Colonic mucosa (tissue), 4 donors: ENCODE data around the gene ADGRG1. TPM values are rescaled to one million over a fixed set of nuclear protein-coding genes. Genes with fewer than 3 reads are reported as not detected.

ENCODE experiments used
- DNase-seq: peaks from one replicate; pipeline ENCODE4 v3.0.0-alpha.2; 2020
- H3K27ac ChIP-seq: fragments of 200-600 bp; one replicate; pipeline ENCODE4 v1.8.0; 2021
- H3K27me3 ChIP-seq: fragments of 200-600 bp; one replicate; pipeline ENCODE4 v1.8.0; 2021
- H3K36me3 ChIP-seq: fragments of 200-600 bp; one replicate; pipeline ENCODE4 v1.8.0; 2021
- H3K4me1 ChIP-seq: fragments of 200-600 bp; one replicate; pipeline ENCODE4 v1.8.0; 2021; ENCODE audit warnings: mild to moderate bottlenecking
- H3K4me3 ChIP-seq: fragments of 200-600 bp; one replicate; pipeline ENCODE4 v1.8.0; 2021
- H3K9ac ChIP-seq, 2 donors: one replicate each; pipeline ENCODE4 v1.7.0; 2013; ENCODE audit warnings: control low read depth in 2 of 2, low read depth in 2 of 2, low read length in 2 of 2
- H3K9me3 ChIP-seq: fragments of 200-600 bp; one replicate; pipeline ENCODE4 v1.8.0; 2021
- intact Hi-C: fragments of 100-400 bp; cut with DNase I; formaldehyde crosslinking; loops from one replicate; pipeline ENCODE4 v1.14.1; 2022
- total RNA-seq, 2 donors: library from RNA; stranded (reverse); fragmentation: NEBNext Ultra II Directional in 1 of 2; extraction: Animal tissue kit (Norgen Biotek cat#: 25700) in 1 of 2; gene quantifications; one replicate each; pipeline ENCODE4 v1.2.1, GENCODE V29; 2021
- TF ChIP-seq, protein P1 (sequence below): fragments of 200-600 bp; IDR thresholded peaks from one replicate; pipeline ENCODE4 v1.8.0; 2022; ENCODE audit warnings: antibody characterized with exemption, mild to moderate bottlenecking
- donor health status: healthy.
- donor health status: DM: no; HTN: no; CAD: no.
- donor health status: DM: no; HTN: no; CAD: no.

Gene ADGRG1
- total RNA-seq, 2 donors from 2014 or later: 68.9 to 126 TPM

DNA sequence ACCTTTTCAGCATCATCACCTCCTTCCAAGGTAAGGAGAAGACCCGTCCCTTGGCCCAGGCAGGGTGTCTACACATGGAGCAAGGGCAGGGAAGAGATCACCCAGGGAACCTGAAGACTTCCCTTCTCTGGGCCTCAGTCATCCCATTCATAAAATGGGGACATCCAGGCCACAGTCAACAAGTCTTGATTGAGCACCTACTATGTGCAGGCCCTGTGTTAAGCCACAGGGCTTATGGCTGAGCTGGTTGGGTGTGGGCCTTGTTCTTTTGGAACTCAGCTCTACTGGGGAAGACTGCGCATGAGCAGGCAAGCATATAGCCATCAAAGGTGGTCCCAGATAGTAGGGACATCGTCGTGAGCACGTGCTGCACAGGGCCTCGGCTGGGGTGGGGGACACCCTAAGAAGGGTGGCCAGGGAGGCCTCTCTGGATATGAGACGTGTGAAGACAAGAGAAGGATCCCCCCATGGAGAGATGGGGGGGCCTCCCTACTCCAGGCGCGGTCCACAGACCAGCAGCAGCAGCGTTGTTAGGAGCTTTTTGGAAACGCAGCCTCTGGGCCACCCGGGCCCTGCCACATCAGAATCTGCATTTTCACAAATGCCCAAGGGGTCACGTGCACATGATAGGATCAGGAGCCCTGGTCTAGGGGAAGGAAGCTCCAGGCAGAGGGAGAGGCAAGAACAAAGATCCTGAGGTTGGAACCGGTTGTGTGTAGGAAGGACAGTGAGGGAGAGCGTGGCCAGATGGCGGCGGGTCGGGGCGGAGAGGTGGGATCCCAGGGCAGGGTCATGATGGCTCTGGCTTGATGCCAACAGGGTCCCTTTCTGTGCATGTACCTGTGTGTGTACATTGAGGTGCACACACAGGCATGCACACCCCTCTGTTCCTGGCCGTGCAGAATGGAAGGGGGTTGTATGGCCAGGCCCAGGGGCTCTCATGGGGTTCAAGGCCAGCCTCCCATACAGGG is 33.8 kb downstream of the ADGRG1 start:
- DNase-seq: no peak
- Histone ChIP-seq H3K9me3 (no peaks in the 10 kb centered on the region), H3K27me3 (no peaks in the 10 kb centered on the region), H3K27ac (no peak overlapping the region), H3K4me1 (no peaks in the 10 kb centered on the region), H3K9ac (no peak overlapping the region), H3K36me3 (no peaks in the 10 kb centered on the region), H3K4me3 (no peak overlapping the region)
- intact Hi-C loops: no loop called here
- TF ChIP-seq, protein P1, sequence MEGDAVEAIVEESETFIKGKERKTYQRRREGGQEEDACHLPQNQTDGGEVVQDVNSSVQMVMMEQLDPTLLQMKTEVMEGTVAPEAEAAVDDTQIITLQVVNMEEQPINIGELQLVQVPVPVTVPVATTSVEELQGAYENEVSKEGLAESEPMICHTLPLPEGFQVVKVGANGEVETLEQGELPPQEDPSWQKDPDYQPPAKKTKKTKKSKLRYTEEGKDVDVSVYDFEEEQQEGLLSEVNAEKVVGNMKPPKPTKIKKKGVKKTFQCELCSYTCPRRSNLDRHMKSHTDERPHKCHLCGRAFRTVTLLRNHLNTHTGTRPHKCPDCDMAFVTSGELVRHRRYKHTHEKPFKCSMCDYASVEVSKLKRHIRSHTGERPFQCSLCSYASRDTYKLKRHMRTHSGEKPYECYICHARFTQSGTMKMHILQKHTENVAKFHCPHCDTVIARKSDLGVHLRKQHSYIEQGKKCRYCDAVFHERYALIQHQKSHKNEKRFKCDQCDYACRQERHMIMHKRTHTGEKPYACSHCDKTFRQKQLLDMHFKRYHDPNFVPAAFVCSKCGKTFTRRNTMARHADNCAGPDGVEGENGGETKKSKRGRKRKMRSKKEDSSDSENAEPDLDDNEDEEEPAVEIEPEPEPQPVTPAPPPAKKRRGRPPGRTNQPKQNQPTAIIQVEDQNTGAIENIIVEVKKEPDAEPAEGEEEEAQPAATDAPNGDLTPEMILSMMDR: no peak

DNA sequence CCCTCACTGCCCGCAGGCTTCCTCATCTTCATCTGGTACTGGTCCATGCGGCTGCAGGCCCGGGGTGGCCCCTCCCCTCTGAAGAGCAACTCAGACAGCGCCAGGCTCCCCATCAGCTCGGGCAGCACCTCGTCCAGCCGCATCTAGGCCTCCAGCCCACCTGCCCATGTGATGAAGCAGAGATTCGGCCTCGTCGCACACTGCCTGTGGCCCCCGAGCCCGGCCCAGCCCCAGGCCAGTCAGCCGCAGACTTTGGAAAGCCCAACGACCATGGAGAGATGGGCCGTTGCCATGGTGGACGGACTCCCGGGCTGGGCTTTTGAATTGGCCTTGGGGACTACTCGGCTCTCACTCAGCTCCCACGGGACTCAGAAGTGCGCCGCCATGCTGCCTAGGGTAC is 35.0 kb downstream of the ADGRG1 start:
- H3K27me3 ChIP-seq: no peaks in the 10 kb centered on the region
- intact Hi-C loops: no loop called here
- TF ChIP-seq, protein P1: no peak
- DNase-seq: no peak
- no peak overlapping the region for H3K4me3 ChIP-seq
- no peaks in the 10 kb centered on the region for H3K4me1 ChIP-seq
- no peaks in the 10 kb centered on the region for H3K9me3 ChIP-seq
- no peak overlapping the region for H3K27ac ChIP-seq
- no peak overlapping the region for H3K9ac ChIP-seq
- H3K36me3 ChIP-seq: no peaks in the 10 kb centered on the region

DNA sequence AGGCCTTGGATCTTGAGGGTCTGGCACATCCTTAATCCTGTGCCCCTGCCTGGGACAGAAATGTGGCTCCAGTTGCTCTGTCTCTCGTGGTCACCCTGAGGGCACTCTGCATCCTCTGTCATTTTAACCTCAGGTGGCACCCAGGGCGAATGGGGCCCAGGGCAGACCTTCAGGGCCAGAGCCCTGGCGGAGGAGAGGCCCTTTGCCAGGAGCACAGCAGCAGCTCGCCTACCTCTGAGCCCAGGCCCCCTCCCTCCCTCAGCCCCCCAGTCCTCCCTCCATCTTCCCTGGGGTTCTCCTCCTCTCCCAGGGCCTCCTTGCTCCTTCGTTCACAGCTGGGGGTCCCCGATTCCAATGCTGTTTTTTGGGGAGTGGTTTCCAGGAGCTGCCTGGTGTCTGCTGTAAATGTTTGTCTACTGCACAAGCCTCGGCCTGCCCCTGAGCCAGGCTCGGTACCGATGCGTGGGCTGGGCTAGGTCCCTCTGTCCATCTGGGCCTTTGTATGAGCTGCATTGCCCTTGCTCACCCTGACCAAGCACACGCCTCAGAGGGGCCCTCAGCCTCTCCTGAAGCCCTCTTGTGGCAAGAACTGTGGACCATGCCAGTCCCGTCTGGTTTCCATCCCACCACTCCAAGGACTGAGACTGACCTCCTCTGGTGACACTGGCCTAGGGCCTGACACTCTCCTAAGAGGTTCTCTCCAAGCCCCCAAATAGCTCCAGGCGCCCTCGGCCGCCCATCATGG is 35.7 kb downstream of the ADGRG1 start:
- no peak for DNase-seq
- Histone ChIP-seq H3K9me3 (no peaks in the 10 kb centered on the region), H3K4me3 (no peak overlapping the region), H3K4me1 (no peaks in the 10 kb centered on the region), H3K27me3 (no peaks in the 10 kb centered on the region), H3K36me3 (no peaks in the 10 kb centered on the region), H3K9ac (no peak overlapping the region), H3K27ac (no peak overlapping the region)
- intact Hi-C loops: no loop called here
- TF ChIP-seq, protein P1: no peak

DNA sequence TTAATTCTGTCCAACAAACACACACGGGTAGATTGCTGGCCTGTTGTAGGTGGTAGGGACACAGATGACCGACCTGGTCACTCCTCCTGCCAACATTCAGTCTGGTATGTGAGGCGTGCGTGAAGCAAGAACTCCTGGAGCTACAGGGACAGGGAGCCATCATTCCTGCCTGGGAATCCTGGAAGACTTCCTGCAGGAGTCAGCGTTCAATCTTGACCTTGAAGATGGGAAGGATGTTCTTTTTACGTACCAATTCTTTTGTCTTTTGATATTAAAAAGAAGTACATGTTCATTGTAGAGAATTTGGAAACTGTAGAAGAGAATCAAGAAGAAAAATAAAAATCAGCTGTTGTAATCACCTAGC is 36.2 kb downstream of the ADGRG1 start:
- TF ChIP-seq, protein P1: no peak

DNA sequence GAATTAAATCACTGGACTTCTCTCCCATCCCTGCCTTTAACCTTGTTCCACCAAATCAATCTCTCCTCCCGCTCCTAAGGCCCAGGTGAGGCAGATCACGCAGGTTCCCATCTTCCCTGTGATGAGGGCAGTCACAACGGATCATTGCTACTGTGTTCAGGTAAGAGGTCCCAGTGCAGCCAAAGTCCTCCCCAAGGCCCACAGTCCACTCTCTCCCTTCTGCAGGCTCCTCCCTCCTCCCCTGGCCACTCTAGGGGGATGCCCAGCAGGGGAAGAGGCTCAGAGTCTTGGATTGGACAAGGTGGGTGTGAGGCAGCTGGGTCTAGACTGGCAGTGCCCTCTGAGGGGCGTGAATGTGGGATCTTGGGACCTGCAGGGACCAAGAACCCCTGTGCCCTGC is 37.1 kb downstream of the ADGRG1 start:
- Histone ChIP-seq H3K9ac (no peak overlapping the region), H3K36me3 (no peaks in the 10 kb centered on the region), H3K9me3 (no peaks in the 10 kb centered on the region), H3K27me3 (no peaks in the 10 kb centered on the region), H3K4me3 (no peak overlapping the region), H3K4me1 (no peaks in the 10 kb centered on the region), H3K27ac (no peak overlapping the region)
- TF ChIP-seq, protein P1: no peak
- intact Hi-C loops: no loop called here
- no peak for DNase-seq

More for the DNA sequence above, 36.2 kb downstream of the ADGRG1 start:
- no peak overlapping the region for H3K4me3 ChIP-seq
- H3K9me3 ChIP-seq: no peaks in the 10 kb centered on the region
- DNase-seq: no peak
- H3K36me3 ChIP-seq: no peaks in the 10 kb centered on the region
- H3K9ac ChIP-seq: no peak overlapping the region
- H3K27me3 ChIP-seq: no peaks in the 10 kb centered on the region
- H3K27ac ChIP-seq: no peak overlapping the region
- H3K4me1 ChIP-seq: no peaks in the 10 kb centered on the region
- intact Hi-C loops: no loop called here
